Upper lobe of left lung (tissue), 4 donors: ENCODE measurements around the gene SOX11.

ENCODE experiments used
- EP300 ChIP-seq, 4 donors: sonication (generic); formaldehyde crosslinking; IDR thresholded peaks; one replicate each; pipeline ENCODE4 v1.5.1; 2017; ENCODE audit warnings: antibody characterized with exemption in 4 of 4, control low read depth in 2 of 4
- TF ChIP-seq, protein P1 (sequence below), 6 experiments: fragments of 450-650 bp in 4 of 6; fragments of 200-600 bp in 2 of 6; sonication (generic) in 2 of 6; IDR thresholded peaks; one replicate each; pipeline ENCODE4 v1.5.1; 2016 to 2019; ENCODE audit warnings: antibody characterized with exemption in 6 of 6

- TF ChIP-seq EP300 (IDR thresholded peaks at IDR 0.05), result no peak
- TF ChIP-seq, protein P1, sequence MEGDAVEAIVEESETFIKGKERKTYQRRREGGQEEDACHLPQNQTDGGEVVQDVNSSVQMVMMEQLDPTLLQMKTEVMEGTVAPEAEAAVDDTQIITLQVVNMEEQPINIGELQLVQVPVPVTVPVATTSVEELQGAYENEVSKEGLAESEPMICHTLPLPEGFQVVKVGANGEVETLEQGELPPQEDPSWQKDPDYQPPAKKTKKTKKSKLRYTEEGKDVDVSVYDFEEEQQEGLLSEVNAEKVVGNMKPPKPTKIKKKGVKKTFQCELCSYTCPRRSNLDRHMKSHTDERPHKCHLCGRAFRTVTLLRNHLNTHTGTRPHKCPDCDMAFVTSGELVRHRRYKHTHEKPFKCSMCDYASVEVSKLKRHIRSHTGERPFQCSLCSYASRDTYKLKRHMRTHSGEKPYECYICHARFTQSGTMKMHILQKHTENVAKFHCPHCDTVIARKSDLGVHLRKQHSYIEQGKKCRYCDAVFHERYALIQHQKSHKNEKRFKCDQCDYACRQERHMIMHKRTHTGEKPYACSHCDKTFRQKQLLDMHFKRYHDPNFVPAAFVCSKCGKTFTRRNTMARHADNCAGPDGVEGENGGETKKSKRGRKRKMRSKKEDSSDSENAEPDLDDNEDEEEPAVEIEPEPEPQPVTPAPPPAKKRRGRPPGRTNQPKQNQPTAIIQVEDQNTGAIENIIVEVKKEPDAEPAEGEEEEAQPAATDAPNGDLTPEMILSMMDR (IDR thresholded peaks at IDR 0.05), result no peak
Measured at GRCh38 chr2:5720426-5720825, 28.2 kb downstream of the SOX11 start.
